Activated CD4-positive, alpha-beta T cell treated with anti-CD3 and anti-CD28 coated beads, Interleukin-2, amount 10 ng/mL, durations not matched to agents 24 days and 14 days (primary cell): ENCODE measurements around the gene DCAF16. TPM values are rescaled to one million over a fixed set of nuclear protein-coding genes. Genes with fewer than 3 reads are reported as not detected.

Source experiments
- total RNA-seq: library from RNA; stranded (reverse); gene quantifications from 2 replicates; pipeline ENCODE4 v1.2.3, GENCODE V29; 2022

DCAF16 gene
- total RNA-seq, 1 donor from 2014 or later: 51.4 TPM

Other genes with a start within 250 kb of the DCAF16 start
- 114 and 126 TPM in 2 replicates for gene LAP3, start 233.6 kb downstream of the DCAF16 start, total RNA-seq
- gene MED28, start 196.1 kb downstream of the DCAF16 start, total RNA-seq: 54.5 and 55.5 TPM in 2 replicates
- gene FAM184B, start 29.1 kb downstream of the DCAF16 start, total RNA-seq: not detected in 2 replicates
- 46.3 and 53.4 TPM in 2 replicates for gene NCAPG, start 222 bp upstream of the DCAF16 start, total RNA-seq
- gene LCORL, start 211.0 kb upstream of the DCAF16 start, total RNA-seq: 8.7 and 9.3 TPM in 2 replicates